ENCODE measurements around the gene HAP1.
"Not testable (repeated sequence)": the region's sequence is repeated elsewhere in the genome, so short reads cannot be mapped to it uniquely, and the experiment has no call there.

The HAP1 gene
- total RNA-seq, result 0 to 4.3 (median 0) reads per million in 17 experiments

GRCh38 chr17:41734139-41734948 lies at the start of gene HAP1:
HAP1 (minus strand) TSS chr17:41734643; CDS start chr17:41734634, 9 bp downstream.
- peak in 2 of 4 experiments; percentile 30 to 47 for DNase-seq

GRCh38 chr17:41782142-41782541 lies 47.7 kb upstream of the HAP1 start:
- DNase-seq, result no peak

GRCh38 chr17:41781404-41782110 lies 47.1 kb upstream of the HAP1 start:
- DNase-seq, result no peak

- no peak for DNase-seq
Measured at GRCh38 chr17:41779954-41780353, 45.5 kb upstream of the HAP1 start.

- no peak for DNase-seq
Measured at GRCh38 chr17:41777574-41778188, 43.2 kb upstream of the HAP1 start.

- DNase-seq, result no peak
Measured at GRCh38 chr17:41777157-41777573, 42.7 kb upstream of the HAP1 start.

GRCh38 chr17:41776262-41776900 lies 41.9 kb upstream of the HAP1 start:
- DNase-seq, result not testable (repeated sequence)

GRCh38 chr17:41775394-41776226 lies 41.2 kb upstream of the HAP1 start:
- DNase-seq, result no peak

- no peak for DNase-seq
Measured at GRCh38 chr17:41773731-41774193, 39.3 kb upstream of the HAP1 start.

GRCh38 chr17:41773190-41773588 lies 38.7 kb upstream of the HAP1 start:
- no peak for DNase-seq

- DNase-seq, result no peak
Measured at GRCh38 chr17:41772586-41773189, 38.2 kb upstream of the HAP1 start.

GRCh38 chr17:41772218-41772585 lies 37.8 kb upstream of the HAP1 start:
- DNase-seq, result no peak

GRCh38 chr17:41771389-41772206 lies 37.2 kb upstream of the HAP1 start:
- DNase-seq, result no peak

- DNase-seq, result no peak
Measured at GRCh38 chr17:41769985-41770384, 35.5 kb upstream of the HAP1 start.

- no peak for DNase-seq
Measured at GRCh38 chr17:41769346-41769862, 35.0 kb upstream of the HAP1 start.

- DNase-seq, result no peak
Measured at GRCh38 chr17:41768682-41769288, 34.3 kb upstream of the HAP1 start.

GRCh38 chr17:41767324-41768042 lies 33.0 kb upstream of the HAP1 start:
- DNase-seq, result no peak

- DNase-seq, result no peak
Measured at GRCh38 chr17:41766135-41766534, 31.7 kb upstream of the HAP1 start.

- no peak for DNase-seq
Measured at GRCh38 chr17:41763327-41763726, 28.9 kb upstream of the HAP1 start.
